DMS114 treated with DMSO at 0.1 percent for 48 hours (cell line): ENCODE data around the gene IFNL3.
"Not testable (repeated sequence)": the region's sequence is repeated elsewhere in the genome, so short reads cannot be mapped to it uniquely, and the experiment has no call there.

Experiments used
- DNase-seq: peaks from one replicate; lab custom pipeline; 2025; ENCODE audit not compliant: unreplicated experiment; lab: John Stamatoyannopoulos, UW

Gene IFNL3

DNA sequence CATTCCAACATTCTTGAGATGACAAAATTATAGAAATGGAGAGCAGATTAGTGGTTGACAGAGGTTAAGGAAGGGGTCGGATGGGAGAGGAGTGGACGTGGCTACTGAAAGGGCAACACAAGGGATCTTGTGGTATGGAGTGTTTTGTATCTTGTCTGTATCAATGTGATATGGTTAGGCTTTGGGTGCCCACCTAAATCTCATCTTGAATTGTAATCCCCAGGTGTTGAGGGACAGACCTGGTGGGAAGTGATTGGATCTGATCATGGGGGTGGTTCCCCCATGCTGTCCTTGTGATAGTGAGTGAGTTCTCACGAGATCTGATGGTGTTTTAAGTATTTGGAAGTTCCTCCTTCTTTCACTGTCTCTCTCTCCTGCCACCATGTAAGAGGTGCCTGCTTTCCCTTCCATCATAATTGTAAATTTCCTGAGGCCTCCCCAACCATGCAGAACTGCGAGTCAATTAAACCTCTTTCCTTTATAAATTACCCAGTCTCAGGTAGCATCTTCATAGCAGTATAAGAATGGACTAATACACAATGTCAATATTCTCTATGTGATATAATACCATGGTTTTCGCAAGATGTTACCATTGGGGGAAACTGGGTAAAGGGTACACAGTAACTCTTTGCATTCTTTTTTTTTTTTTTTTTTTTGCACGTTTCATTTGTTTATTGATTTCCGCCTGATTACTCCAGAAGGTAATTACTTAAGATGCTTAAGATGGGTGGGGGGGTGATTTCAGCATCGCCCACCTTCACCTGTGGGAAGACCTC is 8.8 kb upstream of the IFNL3 start:
- DNase-seq = no peak

DNA sequence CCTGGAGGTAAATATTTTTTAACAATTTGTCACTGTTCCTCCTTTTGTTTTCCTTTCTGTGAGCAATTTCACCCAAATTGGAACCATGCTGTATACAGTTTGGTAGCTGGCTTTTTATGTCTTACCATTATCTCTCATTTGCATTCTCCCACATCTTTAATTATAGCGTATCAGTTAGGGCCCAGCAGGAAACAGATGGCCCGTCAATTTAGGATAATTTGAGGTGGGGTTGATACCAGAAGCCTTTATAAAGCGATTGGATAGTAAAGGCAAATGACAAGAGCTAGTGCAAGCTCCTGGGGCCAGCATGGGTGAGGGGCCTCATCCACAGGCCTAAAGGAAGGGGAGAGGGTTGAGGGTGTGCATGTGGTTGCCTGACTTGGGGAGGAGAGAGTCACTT is 7.7 kb upstream of the IFNL3 start:
- DNase-seq = no peak

DNA sequence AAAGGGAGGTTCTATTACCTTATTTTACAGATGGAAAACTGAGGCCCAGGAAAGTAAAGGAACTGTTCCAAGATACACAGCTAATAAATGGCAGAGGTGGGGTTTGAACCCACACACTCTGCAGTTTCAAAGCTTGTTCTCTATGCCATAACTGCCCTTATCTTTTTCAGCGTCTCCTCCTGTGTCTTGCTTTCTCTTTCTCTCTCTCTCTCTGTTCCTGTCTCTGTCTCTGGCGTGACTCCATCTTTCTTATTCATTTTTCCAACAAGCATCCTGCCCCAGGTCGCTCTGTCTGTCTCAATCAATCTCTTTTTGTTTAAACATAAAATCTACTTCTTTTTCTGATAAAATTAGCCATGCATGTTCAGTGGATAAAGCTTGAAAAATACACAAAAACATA is 7.0 kb upstream of the IFNL3 start:
- no peak for DNase-seq

DNA sequence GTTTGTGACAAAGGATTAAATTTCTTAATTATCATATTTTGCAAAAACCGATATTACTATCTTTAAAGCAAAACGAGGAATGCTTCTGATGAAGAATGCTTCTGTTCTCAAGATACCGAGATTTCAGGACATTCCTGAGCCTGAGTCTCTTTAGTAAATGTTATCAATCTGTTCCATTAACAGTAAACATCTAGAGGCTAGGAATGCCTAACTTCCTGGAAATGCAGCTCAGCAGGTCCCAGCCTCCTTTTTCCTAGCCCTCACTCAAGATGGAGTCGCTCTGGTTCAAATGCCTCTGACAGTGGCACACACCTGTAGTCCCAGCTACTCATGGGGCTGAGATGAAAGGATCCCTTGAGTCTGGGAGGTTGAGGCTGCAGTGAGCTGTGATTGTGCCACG is 6.3 kb upstream of the IFNL3 start:
- DNase-seq = no peak

DNA sequence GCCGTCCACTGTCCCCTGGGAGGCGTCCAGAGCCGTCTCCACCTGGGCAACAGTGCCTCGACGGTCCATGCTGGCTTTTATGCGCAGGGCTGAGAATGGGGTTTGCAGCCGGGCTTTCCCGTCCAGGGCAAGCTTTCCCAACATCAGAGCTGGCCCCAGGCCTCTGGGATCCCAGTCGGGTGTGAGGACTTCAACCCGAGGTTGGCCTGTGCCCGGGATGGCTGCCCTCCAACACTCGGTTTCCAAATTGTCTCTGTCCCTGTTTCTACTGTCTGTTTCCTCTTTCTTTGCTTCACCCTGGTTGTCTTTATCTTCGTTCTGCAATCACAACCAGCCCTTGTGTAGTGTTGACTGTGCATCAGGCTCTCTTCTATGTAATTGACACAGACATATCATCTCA is 4.0 kb upstream of the IFNL3 start, which contains the start of gene IFNL4:
IFNL4 (minus strand) TSS at position 51 of the 400 bp plus-strand sequence.
- no peak for DNase-seq

DNA sequence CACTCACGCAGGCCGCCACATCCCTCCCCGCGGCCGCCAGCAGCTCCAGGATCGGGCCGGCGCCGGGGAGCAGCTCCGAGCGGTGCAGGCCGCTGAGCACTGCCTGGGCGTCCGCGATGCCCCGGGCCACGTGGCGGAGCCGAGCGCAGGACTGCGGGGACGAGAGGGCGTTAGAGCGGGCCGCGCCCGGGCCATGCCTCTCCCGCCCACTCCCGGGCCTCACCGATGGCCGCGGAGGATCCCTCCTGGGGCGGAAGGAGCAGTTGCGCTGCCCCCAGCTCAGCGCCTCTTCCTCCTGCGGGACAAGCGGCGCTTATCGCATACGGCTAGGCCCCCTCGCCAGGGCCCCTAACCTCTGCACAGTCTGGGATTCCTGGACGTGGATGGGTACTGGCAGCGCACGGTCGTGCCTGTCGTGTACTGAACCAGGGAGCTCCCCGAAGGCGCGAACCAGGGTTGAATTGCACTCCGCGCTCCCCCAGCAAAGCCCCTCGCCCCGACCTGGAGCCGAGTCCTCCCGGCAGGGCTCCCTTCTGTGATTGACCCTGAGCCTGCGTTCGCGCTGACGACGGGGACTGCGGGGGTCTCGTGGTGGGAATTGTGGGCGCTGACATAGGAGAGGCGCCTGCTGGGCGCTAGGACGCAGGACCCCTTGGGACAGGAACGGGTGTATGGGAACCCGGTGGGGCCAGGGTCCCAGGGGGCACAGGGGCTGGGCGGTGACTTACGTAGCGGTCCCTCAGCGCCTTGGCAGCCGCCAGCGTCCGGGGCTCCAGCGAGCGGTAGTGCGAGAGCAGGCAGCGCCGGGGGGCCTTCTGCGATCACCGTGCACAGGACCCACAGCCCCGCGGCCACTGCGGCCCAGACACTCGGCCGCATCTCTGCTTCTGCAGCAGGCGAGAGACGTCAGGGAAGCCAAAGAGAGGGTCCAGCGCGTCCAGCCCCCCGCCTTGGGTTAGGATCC is 3.2 kb upstream of the IFNL3 start:
- DNase-seq = no peak

DNA sequence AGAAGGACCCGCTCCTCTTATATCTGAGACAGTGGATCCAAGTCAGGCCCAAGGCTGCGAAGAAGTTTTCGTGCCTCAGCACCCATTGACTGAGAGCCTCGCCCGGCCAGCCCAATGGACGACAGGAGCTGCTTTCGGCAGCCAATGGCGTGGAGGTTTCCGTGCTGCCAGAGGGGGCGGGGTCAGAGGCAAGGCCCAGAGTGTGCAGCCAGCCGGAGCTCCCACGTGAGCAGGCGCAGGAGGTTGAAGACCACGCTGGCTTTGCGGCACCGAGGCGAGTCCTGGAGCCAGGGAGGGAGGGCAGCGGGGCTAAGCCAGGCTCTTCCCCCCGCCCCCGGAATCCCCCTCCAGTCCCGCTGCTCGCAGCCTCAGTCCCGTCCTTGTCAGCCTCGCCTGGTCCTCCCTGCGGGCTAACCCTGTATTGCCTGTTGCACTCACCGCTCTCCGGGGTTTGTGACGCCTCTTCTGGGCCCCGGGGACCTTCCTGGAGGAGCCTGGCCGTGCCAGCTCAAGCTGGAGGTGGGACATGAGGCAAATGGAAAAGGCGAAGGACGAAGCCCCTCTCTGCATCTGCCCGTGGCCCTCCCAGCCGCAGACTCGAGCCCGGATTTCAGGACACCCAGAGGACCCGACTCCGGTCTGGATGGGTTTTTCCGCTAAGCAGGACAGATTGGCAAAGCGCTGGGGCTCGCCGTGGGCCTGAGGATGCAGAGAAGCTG is 2.3 kb upstream of the IFNL3 start:
- no peak for DNase-seq

DNA sequence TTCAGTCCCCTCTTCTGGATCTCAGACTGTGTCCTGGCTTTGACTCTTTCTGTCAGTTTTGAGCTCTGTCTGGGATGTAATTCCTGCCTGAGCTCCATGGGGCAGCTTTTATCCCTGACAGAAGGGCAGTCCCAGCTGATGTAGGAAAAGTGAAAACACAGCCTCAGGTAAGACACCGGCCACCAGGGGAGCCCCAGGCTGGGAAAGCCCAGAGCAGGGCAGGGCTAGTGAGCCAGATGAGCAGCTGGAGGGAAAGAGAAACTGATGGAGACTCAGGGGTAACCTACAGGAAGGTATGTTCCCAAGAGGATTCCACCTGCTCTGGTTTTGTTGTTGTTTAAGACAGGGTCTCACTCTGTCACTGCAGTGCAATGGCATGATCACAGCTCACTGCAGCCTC is 360 bp upstream of the IFNL3 start:
- not testable (repeated sequence) for DNase-seq

DNA sequence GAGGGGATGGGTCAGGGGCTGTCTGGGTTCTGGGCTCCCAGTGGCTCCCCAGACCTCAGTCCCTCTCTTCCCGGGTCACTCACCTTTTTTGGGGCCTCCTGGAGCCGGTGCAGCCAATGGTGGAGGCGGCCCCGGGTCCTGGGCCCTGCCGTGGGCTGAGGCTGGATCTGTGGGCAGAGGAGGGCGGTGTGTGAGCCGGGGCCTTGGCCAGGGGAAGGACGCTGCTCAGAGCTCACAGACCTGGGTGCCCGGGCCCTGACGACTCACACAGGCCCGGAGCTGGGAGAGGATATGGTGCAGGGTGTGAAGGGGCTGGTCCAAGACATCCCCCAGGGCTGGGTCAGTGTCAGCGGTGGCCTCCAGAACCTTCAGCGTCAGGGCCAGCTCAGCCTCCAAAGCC is 1.1 kb downstream of the IFNL3 start:
- DNase-seq = not testable (repeated sequence)

DNA sequence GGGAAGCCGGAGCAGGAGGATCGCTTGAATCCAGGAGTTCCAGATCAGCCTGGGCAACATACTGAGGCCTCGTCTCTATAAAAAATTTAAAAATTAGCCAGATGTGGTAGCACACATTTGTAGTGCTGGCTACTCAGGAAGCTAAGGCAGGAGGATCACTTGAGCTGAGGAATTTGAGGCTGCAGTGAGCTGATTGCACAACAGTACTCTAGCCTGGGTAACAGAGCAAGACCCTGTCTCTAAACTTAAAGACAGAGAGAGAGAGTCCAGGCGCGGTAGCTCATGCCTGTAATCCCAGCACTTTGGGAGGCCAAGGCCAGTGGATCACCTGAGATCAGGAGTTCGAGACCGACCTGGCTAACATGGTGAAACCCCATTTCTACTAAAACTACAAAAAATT is 4.4 kb downstream of the IFNL3 start:
- no peak for DNase-seq

DNA sequence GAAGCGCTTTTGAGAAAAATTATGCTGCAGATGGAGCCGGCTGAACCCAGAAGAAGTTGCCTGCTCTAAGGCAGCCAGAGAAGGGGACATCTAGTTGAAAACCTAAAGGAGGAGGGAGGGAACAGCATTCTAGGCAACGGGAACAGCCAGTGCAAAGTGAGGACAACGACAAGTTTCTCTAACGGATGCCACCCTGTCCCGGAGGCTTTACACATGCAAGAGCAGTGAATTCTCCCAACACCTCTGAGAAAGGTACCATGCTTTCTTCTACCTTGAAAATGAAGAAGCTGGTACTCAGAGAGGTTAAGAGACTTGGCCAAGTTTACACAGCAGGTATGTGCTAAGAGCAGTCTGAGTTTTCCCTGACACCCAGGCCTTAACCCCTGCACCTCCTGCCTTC is 5.9 kb downstream of the IFNL3 start:
- no peak for DNase-seq

DNA sequence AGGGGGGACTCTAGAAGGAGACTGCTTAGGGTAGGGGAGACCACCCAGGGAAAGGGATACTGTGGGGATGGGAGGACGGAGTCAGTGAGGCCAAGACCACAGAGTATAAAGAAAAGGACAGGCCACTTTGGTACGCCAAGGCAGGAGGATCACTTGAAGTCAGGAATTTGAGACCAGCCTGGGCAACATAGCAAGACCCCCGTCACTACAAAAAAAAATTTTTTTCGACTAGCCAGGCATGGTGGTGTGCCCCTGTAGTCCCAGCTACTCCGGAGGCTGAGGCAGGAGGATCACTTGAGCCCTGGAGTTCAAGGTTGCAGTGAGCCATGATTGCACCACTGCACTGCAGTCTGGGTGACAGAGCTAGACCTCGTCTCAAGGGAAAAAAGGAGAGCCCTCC is 6.6 kb downstream of the IFNL3 start:
- no peak for DNase-seq

DNA sequence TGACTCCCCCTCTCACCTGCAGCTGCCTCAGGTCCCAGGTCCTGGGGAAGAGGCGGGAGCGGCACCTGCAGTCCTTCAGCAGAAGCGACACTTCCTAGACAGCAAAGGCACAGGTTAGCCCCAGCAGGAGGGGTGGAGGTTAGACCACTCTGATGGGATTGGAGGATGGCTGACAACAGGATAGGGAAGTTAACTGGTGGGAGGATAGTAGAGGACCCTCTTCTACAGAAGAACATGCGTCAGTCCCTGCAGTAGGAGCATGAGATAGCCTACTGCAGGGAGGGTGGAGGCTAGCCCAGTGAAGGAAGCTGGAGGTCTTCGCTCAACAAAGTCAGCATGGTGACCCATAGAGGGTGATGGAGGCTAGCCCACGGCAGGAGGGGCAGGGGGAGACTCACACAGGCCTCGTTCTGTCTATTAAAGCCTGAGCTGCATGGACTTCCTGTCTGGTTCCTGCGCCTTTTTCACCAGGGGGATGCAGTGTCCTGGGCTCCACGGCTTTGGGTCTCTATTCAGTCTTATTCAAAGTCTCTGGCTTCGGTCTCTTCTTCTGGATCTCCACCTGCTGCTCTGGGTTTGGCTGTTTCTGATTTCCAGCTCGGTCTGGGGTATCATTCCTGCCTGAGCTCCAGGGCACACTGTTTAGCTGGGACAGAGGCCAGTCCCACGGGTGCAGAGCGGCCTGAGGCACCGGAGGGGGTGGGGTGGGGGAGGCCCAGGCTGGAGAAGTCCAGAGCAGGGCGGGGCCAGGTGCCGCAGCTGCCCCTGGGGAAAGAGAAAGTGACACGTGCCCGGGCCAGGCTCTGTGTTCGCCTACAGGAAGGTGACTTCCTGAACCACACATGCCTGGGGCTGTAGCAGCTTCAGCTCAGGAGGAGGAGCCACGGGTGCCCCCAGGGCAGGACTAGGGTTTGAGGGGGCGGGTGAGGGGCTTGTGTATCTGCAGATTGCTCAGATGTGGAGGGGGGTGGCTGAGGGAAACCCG is 7.3 kb downstream of the IFNL3 start:
- no peak for DNase-seq

DNA sequence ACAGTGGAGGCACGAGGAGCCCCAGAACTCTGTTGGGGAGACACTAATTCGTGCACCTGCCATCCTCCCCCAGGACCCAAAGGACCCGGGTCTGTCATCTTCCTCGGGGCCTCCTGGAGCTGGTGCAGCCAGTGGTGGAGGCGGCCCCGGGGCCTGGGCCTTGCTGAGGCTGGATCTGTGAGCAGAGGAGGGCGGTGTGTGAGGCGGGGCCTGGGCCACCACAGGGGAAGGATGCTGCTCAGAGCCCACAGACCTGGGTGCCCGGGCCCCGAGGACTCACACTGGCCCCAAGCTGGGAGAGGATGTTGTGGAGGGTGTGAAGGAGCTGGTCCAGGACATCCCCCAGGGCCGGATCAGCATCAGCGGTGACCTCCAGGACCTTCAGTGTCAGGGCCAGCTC is 8.3 kb downstream of the IFNL3 start:
- DNase-seq = no peak

DNA sequence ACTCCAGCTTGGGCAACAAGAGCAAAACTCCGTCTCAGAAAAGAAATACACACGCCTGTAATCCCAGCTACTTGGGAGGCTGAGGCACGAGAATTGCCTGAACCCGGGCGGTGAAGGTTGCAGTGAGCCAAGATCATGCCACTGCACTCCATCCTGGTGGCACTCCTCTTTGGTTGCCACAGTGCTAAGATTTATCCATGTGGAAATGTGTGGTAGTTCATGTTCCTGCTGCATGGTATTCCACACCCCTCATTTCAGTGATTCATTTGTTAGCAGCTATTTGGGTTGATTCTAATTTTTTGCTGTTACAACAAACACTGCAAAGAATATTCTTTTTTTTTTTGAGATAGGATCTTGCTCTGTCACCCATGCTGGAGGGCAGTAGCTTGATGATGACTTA is 12.1 kb downstream of the IFNL3 start:
- no peak for DNase-seq

DNA sequence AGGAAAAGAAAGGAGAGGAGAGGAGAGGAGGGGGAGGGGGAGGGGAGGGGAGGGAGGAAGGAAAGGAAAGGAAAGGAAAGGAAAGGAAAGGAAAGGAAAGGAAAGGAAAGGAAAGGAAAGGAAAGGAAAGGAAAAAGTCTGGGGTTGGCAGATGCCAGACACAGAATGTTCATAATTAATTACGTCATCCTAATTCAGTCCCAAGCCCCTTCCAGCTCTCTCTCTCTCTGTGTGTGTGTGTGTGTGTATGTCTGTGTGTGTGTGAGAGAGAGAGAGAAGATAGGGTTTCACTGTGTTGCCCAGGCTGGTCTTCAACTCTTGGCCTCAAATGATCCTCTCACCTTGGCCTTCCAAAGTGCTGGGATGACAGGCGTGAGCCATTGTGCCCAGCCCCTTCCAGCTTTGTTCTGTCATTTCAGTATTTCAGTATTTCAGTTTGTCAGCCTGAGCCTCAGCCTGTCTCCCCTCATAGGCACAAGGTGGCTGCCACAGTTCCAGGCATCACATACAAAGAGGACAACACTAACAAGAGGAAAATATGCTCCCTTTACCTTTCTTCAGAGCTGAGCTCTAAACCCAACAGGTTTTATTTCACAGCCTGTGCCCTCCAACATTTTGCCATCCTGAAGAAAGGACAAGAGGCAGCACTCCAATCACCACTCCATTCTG is 14.6 kb downstream of the IFNL3 start:
- no peak for DNase-seq

DNA sequence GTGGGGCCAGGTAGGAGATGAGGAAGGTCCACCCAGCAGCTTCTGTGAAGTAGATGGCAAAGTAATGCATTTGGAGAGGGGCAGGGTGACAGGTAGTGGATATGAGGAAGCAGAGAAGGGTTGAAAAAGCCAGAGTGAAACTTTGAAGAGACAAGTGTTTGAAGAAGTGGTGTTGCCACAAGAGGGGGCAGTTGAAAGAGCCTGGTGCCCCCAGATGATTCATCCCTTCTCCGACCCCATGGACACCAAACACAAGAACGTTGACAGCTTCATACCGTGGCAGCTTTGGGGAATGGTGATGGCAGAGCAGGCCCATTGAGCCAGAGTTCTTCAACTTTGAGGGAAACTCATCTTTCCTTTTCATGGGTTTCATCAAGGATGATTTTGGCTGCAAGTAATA is 19.9 kb downstream of the IFNL3 start:
- DNase-seq = no peak

DNA sequence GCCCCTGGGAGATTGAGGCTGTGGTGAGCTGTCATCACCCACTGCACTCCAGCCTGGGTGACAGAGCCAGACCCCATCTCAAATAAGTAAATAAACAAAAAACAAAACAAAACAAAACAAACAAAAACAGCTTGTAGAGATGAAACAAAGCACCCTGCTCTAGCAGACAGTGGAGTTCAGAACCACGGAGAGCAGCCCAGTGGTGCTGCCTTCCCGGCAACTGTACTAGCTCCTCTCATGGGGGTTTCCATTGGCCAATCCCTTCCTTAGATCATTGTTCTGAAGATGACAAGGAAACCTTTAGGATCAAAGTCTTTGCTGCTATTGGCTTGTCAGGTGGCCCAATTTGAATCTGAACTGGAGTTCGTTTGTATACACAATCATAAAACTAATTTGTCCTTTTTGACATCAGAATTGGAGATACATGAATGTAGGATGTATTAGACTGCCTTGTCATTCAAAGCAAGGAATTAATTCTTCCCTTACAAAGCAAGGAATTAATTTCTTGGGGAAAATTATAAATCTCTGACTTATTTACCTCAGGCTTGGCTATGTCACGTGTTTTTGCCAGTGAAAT is 21.0 kb downstream of the IFNL3 start:
- no peak for DNase-seq

DNA sequence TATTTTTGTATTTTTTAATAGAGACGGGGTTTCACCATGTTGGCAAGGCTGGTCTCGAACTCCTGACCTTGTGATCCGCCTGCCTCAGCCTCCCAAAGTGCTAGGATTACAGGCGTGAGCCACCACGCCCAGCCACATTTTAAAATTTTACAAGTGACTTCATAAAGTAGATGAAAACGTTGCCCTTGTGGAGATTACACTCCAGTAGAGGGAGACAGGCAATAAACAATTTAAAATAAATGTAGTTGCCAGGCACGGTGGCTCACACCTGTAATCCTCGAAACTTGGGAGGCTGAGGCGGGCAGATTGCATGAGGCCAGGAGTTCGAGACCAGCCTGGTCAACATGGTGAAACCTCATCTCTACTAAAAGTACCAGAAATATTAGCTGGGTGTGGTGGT is 25.7 kb downstream of the IFNL3 start:
- not testable (repeated sequence) for DNase-seq
